Muscle layer of colon (tissue), 2 donors: ENCODE results near the gene CDC45.

Source experiments
- H3K27ac ChIP-seq: one replicate; pipeline ENCODE4 v1.7.0; 2013; ENCODE audit warnings: low read depth, mild to moderate bottlenecking, low read length, moderate library complexity
- H3K27me3 ChIP-seq, 2 donors: one replicate each; pipeline ENCODE4 v1.7.0; 2013; ENCODE audit warnings: low read length in 2 of 2, mild to moderate bottlenecking in 2 of 2; ENCODE audit not compliant: insufficient read depth in 2 of 2, control insufficient read depth in 1 of 2
- H3K36me3 ChIP-seq: one replicate; pipeline ENCODE4 v1.7.0; 2013; ENCODE audit warnings: mild to moderate bottlenecking, low read length; ENCODE audit not compliant: insufficient read depth
- H3K4me1 ChIP-seq: one replicate; pipeline ENCODE4 v1.7.0; 2013; ENCODE audit warnings: mild to moderate bottlenecking, low read length; ENCODE audit not compliant: insufficient read depth
- H3K4me3 ChIP-seq, 2 donors: one replicate each; pipeline ENCODE4 v1.7.0; 2013; ENCODE audit warnings: low read length in 2 of 2, low read depth in 1 of 2, mild to moderate bottlenecking in 1 of 2, moderate library complexity in 1 of 2
- H3K9ac ChIP-seq: one replicate; pipeline ENCODE4 v1.7.0; 2013; ENCODE audit warnings: low read length
- H3K9me3 ChIP-seq: one replicate; pipeline ENCODE4 v1.7.0; 2013; ENCODE audit warnings: mild to moderate bottlenecking, low read length
- donor health status: abdominal sarcoma.
- donor health status: Adenocarcinoma of cecum.

Gene CDC45

GRCh38 chr22:19490628-19491230 is 11.0 kb downstream of the CDC45 start:
- no peak overlapping the region for H3K9ac ChIP-seq
- no peaks in the 10 kb centered on the region for H3K4me1 ChIP-seq
- no peaks in the 10 kb centered on the region for H3K9me3 ChIP-seq

GRCh38 chr22:19492504-19493174 is 12.9 kb downstream of the CDC45 start:
- Histone ChIP-seq H3K27ac (no peak overlapping the region), H3K36me3 (no peaks in the 10 kb centered on the region), H3K9ac (no peak overlapping the region), H3K9me3 (no peaks in the 10 kb centered on the region), H3K4me1 (no peaks in the 10 kb centered on the region), H3K4me3 (no peak overlapping the region), H3K27me3 (no peaks in the 10 kb centered on the region)

More at GRCh38 chr22:19490628-19491230, 11.0 kb downstream of the CDC45 start:
- Histone ChIP-seq H3K27me3 (no peaks in the 10 kb centered on the region), H3K4me3 (no peak overlapping the region), H3K36me3 (no peaks in the 10 kb centered on the region), H3K27ac (no peak overlapping the region)

- Histone ChIP-seq H3K27me3 (no peaks in the 10 kb centered on the region), H3K4me3 (no peak overlapping the region), H3K27ac (no peak overlapping the region), H3K9ac (no peak overlapping the region), H3K4me1 (no peaks in the 10 kb centered on the region), H3K9me3 (no peaks in the 10 kb centered on the region), H3K36me3 (no peaks in the 10 kb centered on the region)
Measured at GRCh38 chr22:19494001-19494560, 14.4 kb downstream of the CDC45 start.

GRCh38 chr22:19494676-19495173 is 15.0 kb downstream of the CDC45 start:
- Histone ChIP-seq H3K4me3 (no peak overlapping the region), H3K27me3 (no peaks in the 10 kb centered on the region), H3K27ac (no peak overlapping the region), H3K9ac (no peak overlapping the region), H3K4me1 (no peaks in the 10 kb centered on the region), H3K36me3 (no peaks in the 10 kb centered on the region), H3K9me3 (no peaks in the 10 kb centered on the region)

GRCh38 chr22:19495562-19496323 is 16.0 kb downstream of the CDC45 start:
- no peaks in the 10 kb centered on the region for H3K36me3 ChIP-seq
- H3K4me1 ChIP-seq: no peaks in the 10 kb centered on the region
- no peaks in the 10 kb centered on the region for H3K9me3 ChIP-seq
- H3K27me3 ChIP-seq: no peaks in the 10 kb centered on the region
- no peak overlapping the region for H3K9ac ChIP-seq
- no peak overlapping the region for H3K27ac ChIP-seq
- no peak overlapping the region for H3K4me3 ChIP-seq

- Histone ChIP-seq H3K4me1 (no peaks in the 10 kb centered on the region), H3K27ac (no peak overlapping the region), H3K4me3 (no peak overlapping the region), H3K27me3 (no peaks in the 10 kb centered on the region), H3K9ac (no peak overlapping the region), H3K36me3 (no peaks in the 10 kb centered on the region), H3K9me3 (no peaks in the 10 kb centered on the region)
Measured at GRCh38 chr22:19496324-19496630, 16.6 kb downstream of the CDC45 start.

GRCh38 chr22:19497245-19497644 is 17.5 kb downstream of the CDC45 start:
- H3K27me3 ChIP-seq: no peaks in the 10 kb centered on the region
- no peak overlapping the region for H3K9ac ChIP-seq
- no peaks in the 10 kb centered on the region for H3K9me3 ChIP-seq
- H3K4me1 ChIP-seq: no peaks in the 10 kb centered on the region
- no peak overlapping the region for H3K4me3 ChIP-seq
- H3K27ac ChIP-seq: no peak overlapping the region
- H3K36me3 ChIP-seq: no peaks in the 10 kb centered on the region

GRCh38 chr22:19498154-19498865 is 18.6 kb downstream of the CDC45 start:
- no peak overlapping the region for H3K9ac ChIP-seq
- no peaks in the 10 kb centered on the region for H3K27me3 ChIP-seq
- H3K4me1 ChIP-seq: no peaks in the 10 kb centered on the region
- H3K4me3 ChIP-seq: no peak overlapping the region
- H3K9me3 ChIP-seq: no peaks in the 10 kb centered on the region
- H3K36me3 ChIP-seq: no peaks in the 10 kb centered on the region
- H3K27ac ChIP-seq: no peak overlapping the region

GRCh38 chr22:19498866-19499190 is 19.1 kb downstream of the CDC45 start:
- no peak overlapping the region for H3K27ac ChIP-seq
- no peak overlapping the region for H3K4me3 ChIP-seq
- H3K27me3 ChIP-seq: no peaks in the 10 kb centered on the region
- no peaks in the 10 kb centered on the region for H3K36me3 ChIP-seq
- H3K9me3 ChIP-seq: no peaks in the 10 kb centered on the region
- no peaks in the 10 kb centered on the region for H3K4me1 ChIP-seq
- H3K9ac ChIP-seq: no peak overlapping the region

GRCh38 chr22:19499236-19499879 is 19.6 kb downstream of the CDC45 start:
- Histone ChIP-seq H3K9me3 (no peaks in the 10 kb centered on the region), H3K9ac (no peak overlapping the region), H3K27ac (no peak overlapping the region), H3K27me3 (no peaks in the 10 kb centered on the region), H3K36me3 (no peaks in the 10 kb centered on the region), H3K4me1 (no peaks in the 10 kb centered on the region), H3K4me3 (no peak overlapping the region)

GRCh38 chr22:19499880-19500242 is 20.1 kb downstream of the CDC45 start:
- Histone ChIP-seq H3K27me3 (no peaks in the 10 kb centered on the region), H3K9me3 (no peaks in the 10 kb centered on the region), H3K36me3 (no peaks in the 10 kb centered on the region), H3K9ac (no peak overlapping the region), H3K27ac (no peak overlapping the region), H3K4me3 (no peak overlapping the region), H3K4me1 (no peaks in the 10 kb centered on the region)
